Dermis blood vessel endothelial cell (primary cell): ENCODE measurements around the gene KCNQ1. TPM values are rescaled to one million over a fixed set of nuclear protein-coding genes. Genes with fewer than 3 reads are reported as not detected.

Experiments used
- DNase-seq: peaks from one replicate; pipeline ENCODE4 v3.0.0; 2010
- total RNA-seq: library from RNA; depleted of rRNA; stranded (reverse); fragments of >200 nt; gene quantifications from 2 replicates; pipeline ENCODE4 v1.2.3, GENCODE V29; 2014

Gene KCNQ1
- total RNA-seq, 1 donor from 2014 or later, result 0.34 TPM

DNA sequence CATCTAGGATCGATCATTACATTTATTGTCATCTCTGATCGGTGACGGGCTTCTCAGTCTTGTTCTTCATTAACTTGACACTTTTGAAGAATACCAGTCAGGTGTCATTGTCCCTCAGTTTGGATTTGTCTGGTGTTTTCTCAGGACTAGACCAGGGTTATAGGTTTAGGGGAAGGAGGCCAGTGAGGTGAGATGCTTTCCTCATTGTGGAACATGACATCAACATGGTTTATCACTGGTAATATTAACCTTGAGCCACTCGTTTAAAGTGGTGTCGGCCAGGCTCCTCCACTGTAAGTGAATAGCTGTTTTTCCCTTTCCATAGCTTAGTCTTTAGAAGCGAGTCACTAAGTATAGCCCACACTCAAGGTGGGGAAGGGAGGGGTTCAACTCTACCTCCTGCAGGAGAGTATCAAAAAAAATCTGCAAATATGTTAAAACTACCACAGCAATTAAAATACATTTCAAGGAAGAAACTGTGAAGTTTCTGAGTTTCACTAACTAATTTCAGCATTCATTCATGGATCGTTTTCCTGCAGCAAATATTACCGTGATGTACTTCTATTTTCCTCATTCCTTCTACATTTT lies 213.0 kb downstream of the KCNQ1 start:
- no peak for DNase-seq

DNA sequence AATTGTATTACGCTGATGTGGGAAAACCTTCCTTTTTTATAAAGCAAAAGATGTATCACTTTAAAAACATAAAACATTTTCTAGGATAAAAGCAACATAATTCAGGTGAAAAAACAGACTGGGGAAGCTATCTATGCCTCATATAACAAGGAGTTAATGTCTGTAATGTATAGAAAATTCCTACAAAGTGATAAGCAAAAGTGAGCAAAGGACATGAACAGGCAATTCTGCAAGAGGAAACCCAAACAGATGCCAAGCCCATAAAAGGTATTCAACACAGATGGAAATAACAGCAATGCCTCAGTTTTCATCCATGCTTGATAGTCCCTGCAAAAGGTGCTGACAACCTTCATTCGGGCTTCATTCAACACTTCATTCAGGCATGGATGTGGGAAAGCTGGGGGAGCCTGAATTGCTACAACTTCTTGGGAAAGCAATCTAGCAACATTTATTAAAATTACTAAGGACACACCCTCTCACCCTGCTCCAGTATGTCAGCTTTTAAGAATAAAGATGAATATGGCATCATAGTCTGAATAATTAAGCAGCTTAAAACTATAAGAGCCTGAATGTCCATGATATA lies 215.6 kb downstream of the KCNQ1 start:
- no peak for DNase-seq

DNA sequence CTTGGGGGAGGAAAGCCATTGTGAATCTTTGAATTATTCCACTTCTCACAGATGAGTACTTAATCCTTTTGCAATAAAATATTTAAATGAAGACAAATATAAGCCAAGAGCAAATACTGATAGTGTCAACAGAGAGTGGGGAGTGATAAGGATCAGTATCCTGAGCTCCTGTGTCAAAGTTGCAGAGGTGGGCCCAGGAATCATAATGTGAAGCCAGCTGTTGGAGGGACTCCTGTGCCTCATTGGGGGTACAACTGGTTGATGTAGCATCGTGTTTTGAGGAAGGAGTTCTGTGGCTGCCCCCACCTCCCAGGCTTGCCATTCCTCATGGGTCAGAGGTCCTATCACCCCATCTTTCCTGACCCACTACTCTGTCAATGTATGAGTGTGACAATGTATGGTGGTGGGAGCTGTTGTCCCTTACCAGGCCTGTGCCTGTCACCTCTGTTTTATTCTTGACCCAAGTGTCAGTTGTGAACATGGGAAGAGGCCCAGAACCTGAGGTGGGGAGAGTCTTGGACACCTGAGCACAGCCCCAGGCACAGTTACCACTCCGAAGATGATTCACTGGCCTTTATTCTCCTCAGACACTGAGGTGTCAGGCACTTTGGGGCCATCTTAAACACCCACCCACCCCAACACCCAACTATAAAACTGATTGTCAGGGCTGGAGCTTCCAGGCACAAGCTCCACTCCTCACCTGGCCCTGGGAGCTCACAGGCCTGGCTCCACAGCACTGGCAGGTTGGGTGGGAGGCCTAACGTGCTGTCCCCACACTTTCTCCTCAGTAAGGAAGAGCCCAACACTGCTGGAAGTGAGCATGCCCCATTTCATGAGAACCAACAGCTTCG lies 216.6 kb downstream of the KCNQ1 start:
- no peak for DNase-seq

DNA sequence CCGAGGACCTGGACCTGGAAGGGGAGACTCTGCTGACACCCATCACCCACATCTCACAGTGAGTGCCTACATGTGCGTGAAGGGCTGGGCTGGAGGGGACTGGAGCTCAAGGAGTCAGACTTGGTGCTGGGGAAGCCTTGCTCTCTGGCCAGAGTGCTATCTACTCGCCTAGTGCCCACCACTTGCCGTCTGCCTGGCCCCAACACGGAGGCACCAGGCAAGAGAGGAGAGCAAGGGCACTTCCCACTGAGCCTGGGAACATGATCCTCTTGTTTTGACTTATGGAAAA lies 217.2 kb downstream of the KCNQ1 start:
- DNase-seq, result no peak

DNA sequence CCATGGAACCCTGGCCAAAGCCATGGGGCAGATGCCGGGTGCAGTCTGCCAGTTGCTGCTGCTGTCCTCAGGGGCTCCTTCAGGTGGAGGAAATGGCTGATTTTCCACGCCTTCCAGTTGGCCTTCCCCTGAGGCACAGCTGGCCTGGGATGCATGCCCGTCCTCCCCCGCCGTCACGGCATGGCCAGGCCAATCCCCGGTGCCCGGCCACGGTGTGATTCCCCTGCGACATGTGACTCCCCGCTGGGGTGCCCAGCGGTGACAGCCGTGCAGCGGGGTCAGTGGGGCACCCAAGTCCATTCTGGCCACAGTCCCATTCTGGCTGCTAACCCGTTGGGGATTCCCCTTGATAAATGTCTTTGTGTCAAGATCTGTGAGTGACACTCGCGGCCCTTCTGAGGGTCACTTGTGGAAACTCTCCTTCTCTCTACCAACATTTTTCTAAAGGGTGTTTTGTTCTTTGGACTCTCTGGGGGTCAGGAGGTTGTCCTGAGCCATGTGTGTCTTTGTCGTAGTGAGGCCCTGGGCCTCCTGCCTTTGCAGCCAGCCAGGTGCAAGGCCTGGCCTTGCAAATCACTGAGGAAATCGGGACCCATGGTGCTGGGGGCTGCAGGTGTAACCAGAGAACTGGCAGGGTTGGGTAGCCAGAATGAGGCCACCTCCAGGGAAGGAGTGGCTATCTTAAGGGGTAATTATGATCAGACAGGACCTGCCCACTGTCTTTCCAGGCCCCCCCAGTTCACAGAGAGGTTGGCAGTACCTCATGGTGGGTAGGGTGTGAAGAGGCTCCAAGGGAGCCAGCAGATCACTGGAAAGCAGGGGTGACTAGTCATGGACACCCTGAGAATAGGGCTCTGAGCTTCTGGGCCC lies 217.9 kb downstream of the KCNQ1 start:
- DNase-seq, result no peak

DNA sequence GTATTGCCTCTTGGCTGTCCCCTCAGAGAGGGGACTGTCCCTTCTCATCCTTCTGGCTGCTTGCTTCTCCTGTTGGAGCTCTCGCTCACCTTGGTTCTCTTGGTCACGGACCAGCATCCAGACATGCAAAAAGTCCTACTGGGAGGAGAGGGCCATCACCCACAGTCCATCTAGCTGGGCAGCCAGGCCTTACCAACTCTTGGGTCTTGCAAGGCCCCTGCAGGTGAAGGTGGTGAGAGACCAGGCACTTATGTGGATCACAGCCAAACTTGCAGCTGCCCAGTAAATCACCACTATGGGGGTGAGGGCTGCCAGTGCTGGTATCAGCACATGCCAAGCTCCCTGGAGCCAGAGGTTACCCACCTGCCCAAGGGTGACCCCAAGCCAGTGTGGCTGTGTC lies 218.7 kb downstream of the KCNQ1 start:
- DNase-seq, result no peak

DNA sequence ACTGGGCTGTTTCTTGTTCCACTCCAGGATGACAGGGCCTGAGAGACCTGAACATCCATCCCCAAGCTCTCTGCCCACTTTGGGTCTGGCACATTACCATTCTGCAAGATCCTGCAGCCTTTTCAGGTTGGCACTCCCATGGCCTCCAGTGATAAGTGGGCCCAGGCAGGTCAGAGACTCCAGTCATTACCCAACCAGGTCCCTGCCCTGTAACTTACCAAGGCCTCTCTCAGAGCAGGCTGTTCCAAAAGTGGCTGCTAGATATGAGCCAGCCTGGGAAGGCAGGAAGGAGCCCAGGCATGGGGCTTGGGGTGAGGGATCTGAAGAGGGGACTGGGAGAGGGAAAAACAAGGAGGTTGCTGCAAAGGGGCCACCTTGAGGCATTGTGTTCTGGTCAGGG lies 219.1 kb downstream of the KCNQ1 start:
- DNase-seq, result no peak

DNA sequence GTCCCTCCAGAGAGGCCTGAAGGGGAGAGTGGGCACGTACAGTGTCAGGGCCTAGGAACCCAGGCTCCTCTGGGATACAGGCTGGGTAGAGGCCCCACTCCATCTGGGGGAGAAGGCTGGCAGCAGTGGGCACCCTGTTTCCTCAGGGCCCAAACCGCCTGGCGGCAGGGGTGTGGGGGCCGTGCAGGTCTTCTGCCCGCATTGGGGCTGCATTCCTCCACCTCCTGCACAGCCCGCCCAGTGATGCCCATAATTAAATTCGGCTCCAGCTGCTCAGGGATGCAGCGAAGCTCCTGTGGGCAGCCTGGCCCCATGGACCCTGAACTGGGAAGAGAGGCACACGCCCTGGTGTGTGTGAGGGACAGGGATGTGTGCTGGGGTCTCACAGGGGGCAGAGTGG lies 219.6 kb downstream of the KCNQ1 start:
- no peak for DNase-seq

DNA sequence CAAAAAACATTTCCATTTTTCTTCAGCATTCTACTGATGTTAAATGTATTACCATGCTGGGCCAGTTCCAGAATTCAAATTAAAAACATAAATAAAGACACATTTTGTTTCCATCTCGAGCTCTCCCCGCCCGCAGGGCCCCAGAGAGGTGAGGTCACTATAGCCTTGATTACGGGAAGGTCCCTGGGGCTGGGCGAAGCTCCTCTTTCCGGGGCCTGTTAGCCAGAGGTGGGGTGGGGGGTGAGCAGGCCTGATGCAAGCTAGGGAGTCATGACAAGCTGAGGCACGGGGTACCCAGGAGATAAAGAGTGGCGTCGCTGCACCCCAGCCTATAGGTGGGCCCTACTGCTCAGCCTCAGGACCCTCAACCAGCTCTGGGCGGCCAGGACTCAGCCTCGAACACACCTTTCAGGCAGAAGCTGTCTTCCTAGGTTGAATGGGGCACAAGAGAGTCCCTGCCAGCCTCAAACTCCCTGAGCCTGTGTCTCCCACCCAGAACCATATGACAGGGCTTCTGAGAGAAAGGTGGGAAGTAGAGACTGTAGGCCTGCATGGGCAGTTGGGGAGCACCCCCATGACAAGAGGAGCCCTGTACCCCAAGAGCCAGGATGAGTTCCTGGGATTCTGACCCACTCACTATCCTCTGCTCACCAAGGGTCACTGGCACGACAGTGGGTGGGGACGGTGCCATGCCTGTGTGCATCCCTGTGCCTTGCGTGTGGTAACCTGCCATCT lies 220.2 kb downstream of the KCNQ1 start:
- no peak for DNase-seq

DNA sequence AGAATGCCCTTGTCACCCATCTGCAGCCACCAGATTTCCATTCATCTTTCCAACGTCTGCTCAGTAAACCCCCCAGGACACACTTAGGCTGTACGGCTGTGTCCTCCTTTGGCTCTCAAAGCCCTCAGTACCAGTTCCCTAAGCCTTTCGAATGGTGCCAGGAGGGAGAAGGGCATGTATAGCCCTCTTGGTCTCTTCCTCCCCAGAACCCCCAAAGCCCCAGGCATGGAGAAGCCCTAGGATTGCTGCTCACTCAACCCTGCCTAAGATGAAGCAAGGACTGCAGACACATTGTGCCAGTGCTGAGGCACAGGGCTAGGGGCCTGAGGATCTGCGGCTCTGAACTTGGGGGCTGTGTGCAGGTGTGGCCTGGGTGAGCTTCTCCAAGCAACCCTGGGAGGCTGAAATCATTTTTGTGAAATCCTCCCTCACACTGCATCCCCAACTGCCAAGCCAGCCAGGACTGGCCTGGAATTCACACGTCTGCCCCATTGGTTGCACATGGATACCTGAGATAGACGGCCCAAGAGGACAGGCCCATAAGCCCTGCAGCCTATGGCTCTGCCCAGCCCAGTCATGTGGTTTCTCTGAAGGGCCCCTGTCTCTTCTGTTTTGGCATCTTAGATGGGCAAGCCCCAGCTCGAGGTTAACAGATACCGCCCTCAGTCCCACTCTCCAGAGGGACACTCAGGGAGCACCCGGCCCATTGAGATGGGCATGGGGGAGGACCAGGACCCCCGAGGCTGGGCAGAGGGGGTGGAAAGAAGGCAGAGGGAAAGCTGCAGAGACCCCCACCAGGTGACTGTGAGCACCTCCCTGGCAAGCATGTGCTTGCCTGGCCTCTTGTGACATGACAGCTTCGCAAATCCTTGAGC lies 221.0 kb downstream of the KCNQ1 start:
- no peak for DNase-seq

DNA sequence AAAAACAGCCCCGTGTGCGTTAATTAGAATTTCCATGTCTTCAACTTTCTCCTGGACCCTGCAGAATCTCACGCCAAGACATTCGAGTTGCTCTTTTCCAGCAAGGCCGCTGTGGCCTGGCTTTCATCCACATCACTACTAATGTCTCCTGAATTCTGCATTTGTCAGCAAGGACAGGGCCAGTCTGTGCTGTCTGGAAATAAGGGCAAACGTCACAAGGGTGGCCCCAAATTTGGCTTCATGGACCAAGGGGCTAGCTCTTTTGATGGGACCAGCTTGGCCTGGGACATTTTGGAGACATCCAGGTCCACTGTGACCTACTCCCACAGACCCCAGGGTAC lies 221.6 kb downstream of the KCNQ1 start:
- no peak for DNase-seq

DNA sequence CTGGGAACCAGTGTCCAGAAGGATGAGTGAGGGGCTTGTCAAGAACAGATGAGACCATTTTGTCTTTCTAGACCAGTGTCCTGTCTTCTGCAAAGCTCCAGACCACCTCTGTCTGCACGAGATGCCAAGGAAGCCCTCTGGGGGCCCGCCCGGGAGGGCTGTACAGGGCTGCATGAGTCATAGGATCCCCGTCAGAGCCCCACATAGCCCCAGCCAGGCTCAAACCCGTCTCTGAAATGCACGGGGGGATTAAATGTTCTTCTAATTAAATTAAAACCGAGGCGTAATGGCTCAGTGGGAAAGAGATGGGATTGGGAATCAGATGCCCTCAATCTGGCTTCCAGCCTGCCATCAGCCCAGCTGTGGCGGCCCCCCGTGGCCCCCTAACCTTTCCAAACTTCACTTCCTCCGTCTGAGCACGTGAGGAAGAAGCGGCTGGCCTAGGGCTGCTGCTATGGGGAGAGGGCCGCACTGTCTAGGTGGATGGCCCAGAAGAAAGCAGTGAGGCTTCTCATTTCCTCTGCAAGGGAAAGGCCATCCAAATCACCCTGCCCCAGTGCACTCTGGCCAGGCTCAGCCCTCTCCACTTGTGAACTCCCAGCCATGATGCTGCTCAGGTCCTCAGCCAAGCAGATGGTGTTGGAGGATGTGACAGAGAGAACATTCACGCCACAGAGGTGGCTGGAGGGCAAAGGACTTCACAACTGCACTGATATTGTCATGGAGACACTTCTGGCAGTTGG lies 222.2 kb downstream of the KCNQ1 start:
- DNase-seq, result no peak

DNA sequence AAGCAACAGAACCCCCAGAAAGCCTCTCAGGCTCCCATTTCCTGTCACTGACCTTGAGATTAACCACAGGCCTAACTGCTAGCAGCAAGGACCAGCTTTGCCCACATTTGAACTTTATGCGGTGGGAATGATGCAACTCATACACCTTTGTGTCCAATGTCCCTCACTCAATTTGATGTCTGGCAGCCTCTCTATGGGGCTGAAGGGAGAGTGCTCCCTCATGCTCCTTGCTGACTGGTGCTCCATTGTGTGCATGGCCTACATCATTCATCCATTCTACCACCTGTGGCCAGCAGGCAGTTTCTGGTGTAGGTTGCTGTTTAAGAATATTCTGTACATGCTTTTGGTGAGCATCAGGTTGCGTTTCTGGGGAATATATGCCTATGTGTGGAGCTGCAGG lies 223.1 kb downstream of the KCNQ1 start:
- DNase-seq, result no peak

DNA sequence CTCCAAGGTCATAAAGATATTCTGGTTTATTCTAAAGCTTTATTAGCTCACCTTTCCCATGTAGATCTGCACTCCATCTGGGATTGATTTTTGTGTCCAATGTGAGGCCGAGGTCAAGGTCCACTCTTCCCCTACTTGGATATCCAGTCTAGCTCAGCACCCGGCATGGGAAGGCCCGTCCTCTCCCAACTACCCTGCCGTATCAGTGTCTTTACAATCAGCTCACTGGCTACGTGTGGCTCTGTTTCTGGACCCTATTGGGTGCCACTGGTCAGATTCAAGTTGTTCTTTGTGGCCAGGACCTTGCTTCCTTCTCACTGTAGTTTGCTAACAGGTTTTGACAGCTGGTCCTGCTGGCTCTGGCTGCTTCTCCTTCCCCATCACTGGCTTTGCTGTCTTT lies 224.1 kb downstream of the KCNQ1 start:
- DNase-seq, result no peak

DNA sequence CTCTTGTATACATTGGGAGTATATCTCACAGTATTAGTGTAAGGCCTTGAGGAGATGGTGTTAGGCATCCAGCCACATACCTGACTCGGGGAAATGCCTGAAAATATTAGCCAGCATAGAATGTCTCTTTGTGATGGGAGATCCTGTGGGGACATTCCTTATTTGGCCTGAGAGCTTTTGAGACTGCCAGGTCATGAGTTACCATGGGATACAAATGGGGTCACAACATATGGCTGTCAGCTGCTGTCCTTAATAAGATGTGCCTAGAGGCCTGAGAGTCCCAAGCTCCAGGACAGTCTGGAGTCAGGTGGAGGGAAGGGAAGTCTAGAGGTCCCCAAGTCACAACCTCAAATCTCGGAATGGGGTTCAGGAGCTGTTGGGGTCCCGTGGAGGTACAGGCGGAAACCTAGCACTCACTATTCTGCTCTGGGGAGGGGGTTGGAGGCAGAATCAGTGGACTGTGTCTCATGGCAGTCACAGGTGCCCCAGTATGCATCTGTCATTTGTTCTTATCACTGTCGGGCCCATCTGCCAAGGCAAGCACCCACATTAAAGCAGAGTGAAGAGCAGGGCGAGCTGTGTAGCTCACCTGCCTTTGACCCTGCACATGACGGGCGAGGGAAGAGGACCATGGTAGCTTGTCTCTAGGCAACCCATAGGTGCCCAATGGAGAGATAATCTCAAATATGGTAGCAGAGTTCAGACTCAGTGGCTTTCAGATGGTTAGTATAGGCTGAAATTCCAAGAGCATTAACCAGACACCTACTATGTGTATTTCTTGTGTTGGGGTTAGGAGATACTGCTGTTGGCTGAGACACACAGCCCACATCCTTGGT lies 225.0 kb downstream of the KCNQ1 start:
- DNase-seq, result no peak

DNA sequence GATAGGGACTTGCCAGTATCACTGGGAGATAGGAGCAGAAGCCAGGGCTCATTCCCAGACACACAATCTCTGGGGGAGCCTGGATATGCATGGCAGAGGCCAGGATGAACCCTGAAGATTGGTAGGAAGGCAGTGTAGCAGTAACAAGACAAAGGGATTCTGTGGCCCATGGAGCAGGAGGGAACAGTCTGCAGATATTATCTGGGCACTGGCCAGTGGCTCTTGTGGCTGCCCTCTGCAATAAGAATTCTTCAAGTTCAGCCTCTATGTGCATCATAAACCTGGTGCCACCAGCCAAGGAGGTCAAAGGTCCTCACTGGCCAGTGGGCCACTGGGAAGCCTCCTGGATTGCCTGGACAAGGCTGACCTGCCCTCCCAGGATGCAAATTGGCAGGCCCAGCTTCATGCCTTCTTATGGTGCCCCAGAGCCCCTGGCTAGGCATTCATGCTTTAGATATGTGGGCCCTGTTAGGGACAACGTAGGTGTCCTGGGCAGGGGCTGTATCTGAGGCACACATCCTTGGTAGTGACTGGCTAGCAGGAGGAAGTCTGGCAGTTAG lies 225.8 kb downstream of the KCNQ1 start:
- no peak for DNase-seq

DNA sequence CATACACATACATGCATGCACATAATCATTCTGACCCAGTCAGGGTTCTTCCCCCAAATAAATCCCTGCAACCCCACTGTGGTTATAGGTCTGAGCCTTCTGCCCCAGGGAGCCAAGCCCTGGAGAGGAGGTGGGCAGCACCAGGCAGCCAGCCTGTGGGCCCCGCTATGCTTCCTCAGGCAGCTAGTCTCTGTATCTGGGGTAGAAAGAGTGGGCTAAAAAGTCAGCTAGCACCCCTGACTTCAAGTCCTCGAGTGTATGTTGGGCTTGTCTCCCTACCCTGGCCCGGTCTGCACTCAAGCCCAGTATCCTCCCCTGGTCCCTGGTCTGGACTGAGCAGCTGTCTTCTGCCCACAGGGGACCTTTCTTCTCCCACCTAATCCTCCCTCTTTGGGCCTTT lies 226.9 kb downstream of the KCNQ1 start:
- no peak for DNase-seq

DNA sequence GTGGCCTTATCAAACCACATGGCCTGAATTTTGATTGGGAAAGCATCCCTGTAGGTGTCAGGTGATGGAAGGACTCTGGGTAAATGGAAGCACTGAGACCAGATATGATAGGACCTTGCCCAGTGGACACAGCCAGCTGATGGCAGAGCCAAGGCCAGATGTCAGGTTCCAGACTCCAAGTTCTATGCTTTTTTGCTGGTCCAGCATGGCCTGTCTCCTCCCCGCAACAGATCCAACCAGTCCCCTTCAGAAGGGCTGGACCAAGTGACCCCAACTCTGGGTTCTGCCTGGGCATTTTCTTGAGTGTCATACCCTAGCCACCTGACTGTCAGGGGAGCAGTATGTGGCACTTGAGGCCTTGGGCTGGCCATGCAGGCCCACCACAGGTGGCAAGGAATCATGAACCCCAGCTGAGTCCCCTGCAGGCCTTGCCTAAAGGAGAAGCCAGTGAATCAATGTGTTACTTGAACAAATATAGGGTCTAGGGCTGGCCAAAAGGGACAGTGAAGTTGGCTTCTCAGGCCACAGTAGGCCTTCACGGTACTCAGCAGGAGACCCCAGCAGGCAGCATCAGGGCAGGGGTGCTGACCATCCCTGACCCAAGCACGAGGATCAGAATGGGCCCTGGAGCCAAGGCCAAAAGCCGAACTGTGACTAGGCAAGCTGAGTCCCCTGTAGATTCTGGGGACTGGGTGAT lies 227.9 kb downstream of the KCNQ1 start:
- no peak for DNase-seq

DNA sequence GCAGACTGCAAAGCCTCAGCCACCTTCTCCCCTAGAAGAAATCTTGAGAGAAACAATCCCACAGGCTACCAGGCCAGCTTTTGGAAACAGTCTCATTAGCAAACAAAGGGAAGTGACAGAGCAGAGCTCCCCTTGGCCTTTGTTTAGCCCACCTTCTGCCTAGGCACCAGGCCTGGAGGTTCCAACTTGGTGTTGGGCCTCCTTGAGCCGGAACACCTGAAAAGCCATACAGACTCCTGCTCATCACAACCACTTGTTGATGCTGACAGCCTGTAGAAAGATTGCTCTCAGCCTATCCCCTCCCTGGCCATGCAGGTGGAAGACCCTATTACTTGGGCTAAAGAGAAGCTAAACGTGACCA lies 228.4 kb downstream of the KCNQ1 start:
- DNase-seq, result no peak
